PC-9 (cell line): ENCODE results near the gene CUX1. TPM values are rescaled to one million over a fixed set of nuclear protein-coding genes. Genes with fewer than 3 reads are reported as not detected.
A peak's percentile ranks its signal among the peaks of the same experiment; 100 is the strongest.

Source experiments
- BruUV-seq: library from RNA; stranded (reverse); fragments of 400-500 nt; replicated peaks from 2 replicates; lab custom pipeline; 2021; lab: Mats Ljungman, UMichigan
- CTCF ChIA-PET: fragments of 300-600 bp; sonication (Branson Sonifier 250); formaldehyde crosslinking; loops from one replicate; lab custom pipeline; 2022; ENCODE audit warnings: antibody characterized with exemption; lab: Charles Lee
- POLR2A ChIA-PET: fragments of 300-600 bp; sonication (Branson Sonifier 250); formaldehyde crosslinking; loops from one replicate; lab custom pipeline; 2022; ENCODE audit warnings: antibody characterized with exemption; ENCODE audit not compliant: unreplicated experiment; lab: Charles Lee
- DNase-seq, 2 experiments: peaks; one replicate each; pipeline versions ENCODE4 v3.0.0 to v3.0.0-alpha.2; 2015 to 2022; ENCODE audit warnings: mixed read lengths in 1 of 2
- H2AFZ ChIP-seq: fragments of 200-600 bp; sonication (generic); 2 replicates; pipeline ENCODE4 v1.8.1; 2017; ENCODE audit warnings: antibody characterized with exemption
- H3F3A ChIP-seq: fragments of 200-600 bp; sonication (generic); 2 replicates; pipeline ENCODE4 v1.8.1; 2017; ENCODE audit warnings: antibody characterized with exemption, mild to moderate bottlenecking, low read depth; ENCODE audit not compliant: insufficient read depth
- H3K27ac ChIP-seq: fragments of 200-600 bp; sonication (generic); 2 replicates; pipeline ENCODE4 v1.6.1; 2016; ENCODE audit warnings: mixed run types
- H3K27me3 ChIP-seq: fragments of 200-600 bp; sonication (generic); 2 replicates; pipeline ENCODE4 v1.6.1; 2016; ENCODE audit warnings: low read depth, mixed run types; ENCODE audit not compliant: insufficient read depth
- H3K36me3 ChIP-seq: fragments of 200-600 bp; sonication (generic); 2 replicates; pipeline ENCODE4 v1.6.1; 2016; ENCODE audit warnings: low read depth, mixed run types
- H3K4me1 ChIP-seq: fragments of 200-600 bp; sonication (generic); replicated peaks from 2 replicates; pipeline ENCODE4 v1.6.1; 2016; ENCODE audit warnings: mixed run types; ENCODE audit not compliant: insufficient read depth
- H3K4me2 ChIP-seq: fragments of 200-600 bp; sonication (generic); 2 replicates; pipeline ENCODE4 v1.6.1; 2017; ENCODE audit warnings: mixed run types
- H3K4me3 ChIP-seq: fragments of 200-600 bp; sonication (generic); 2 replicates; pipeline ENCODE4 v1.6.1; 2016; ENCODE audit warnings: mixed run types
- H3K79me2 ChIP-seq: fragments of 200-600 bp; sonication (generic); 2 replicates; pipeline ENCODE4 v1.6.1; 2017; ENCODE audit warnings: low read depth, mixed run types
- H3K9me2 ChIP-seq: fragments of 200-600 bp; sonication (generic); 2 replicates; pipeline ENCODE4 v1.8.1; 2017; ENCODE audit warnings: mild to moderate bottlenecking; ENCODE audit not compliant: insufficient read depth
- H3K9me3 ChIP-seq: fragments of 200-600 bp; sonication (generic); 2 replicates; pipeline ENCODE4 v1.8.1; 2016; ENCODE audit warnings: low read depth; ENCODE audit not compliant: insufficient read depth
- H4K20me1 ChIP-seq: fragments of 200-600 bp; sonication (generic); 2 replicates; pipeline ENCODE4 v1.8.1; 2017; ENCODE audit not compliant: insufficient read depth
- EZH2 ChIP-seq: fragments of 200-600 bp; sonication (generic); IDR thresholded peaks from 2 replicates; pipeline ENCODE4 v1.8.0; 2017; ENCODE audit warnings: antibody characterized with exemption, low read depth
- intact Hi-C: fragments of 100-400 bp; cut with micrococcal nuclease; formaldehyde crosslinking; loops from one replicate; pipeline ENCODE4 v1.10.0; 2022; ENCODE audit not compliant: unreplicated experiment
- total RNA-seq: library from RNA; stranded (reverse); gene quantifications from 2 replicates; pipeline ENCODE4 v1.2.3, GENCODE V29; 2021
- TF ChIP-seq, protein P1 (sequence below): fragments of 200-600 bp; sonication (generic); conservative IDR thresholded peaks from 2 replicates; pipeline ENCODE4 v1.6.1; 2017; ENCODE audit warnings: mixed run types, antibody characterized with exemption, mild to moderate bottlenecking, moderate library complexity

Gene CUX1
- total RNA-seq, 1 experiment from 2014 or later, result 83.3 TPM

DNA sequence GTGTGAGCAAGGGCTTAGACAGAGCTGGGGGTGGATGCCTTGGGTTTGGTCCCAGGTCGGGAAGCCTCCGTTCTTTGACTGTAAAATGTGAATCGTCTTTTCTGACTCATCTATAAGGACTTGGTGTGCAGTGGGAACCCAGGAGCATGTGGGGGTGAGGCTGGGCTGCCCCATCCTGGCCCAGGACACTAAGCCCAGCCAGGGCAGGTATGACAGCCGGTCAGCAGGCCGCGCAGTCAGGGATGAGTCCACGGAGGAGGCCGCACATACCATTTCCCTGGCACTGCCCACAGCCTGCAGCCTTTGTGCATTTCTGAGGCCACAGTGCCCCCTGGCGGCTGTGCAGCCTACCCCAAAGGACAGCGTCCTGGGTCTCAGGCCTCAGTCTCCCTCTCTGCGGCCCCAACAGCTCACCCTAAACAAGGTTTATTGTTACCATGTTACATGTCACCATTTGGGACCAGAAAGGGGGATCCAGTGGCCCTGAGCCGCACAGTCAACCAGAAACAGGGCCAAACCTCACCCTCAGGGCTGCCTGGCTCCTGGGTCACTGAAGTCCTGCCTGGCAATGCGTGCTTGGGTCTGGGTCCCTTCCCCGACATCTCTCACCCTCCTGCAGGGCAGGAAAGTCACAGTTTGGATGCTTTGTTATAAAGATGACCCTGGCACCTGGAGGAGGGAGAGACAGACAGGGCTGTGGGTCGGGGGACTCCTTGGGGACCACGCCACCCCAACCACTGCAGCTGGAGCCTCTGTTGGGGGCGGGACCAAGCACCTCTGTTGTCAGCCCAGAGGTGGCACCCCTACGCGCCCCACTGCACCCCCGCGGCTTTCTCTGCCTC, 454.9 kb downstream of the CUX1 start:
- no peaks in the 10 kb centered on the region for H4K20me1 ChIP-seq
- H3K4me2 ChIP-seq, result no peak overlapping the region
- H3K9me3 ChIP-seq, result no peaks in the 10 kb centered on the region
- no peaks in the 10 kb centered on the region for H3K4me1 ChIP-seq
- H3K27me3 ChIP-seq, result no peaks in the 10 kb centered on the region
- no peaks in the 10 kb centered on the region for H3K79me2 ChIP-seq
- H3F3A ChIP-seq, result no peaks in the 10 kb centered on the region
- no peaks in the 10 kb centered on the region for H3K36me3 ChIP-seq
- BruUV-seq, result no TSS peak
- no peak overlapping the region for H2AFZ ChIP-seq
- intact Hi-C loops, result loop anchor here (1.0 to 10.0 kb wide), 6 partner anchors 193 to 910 kb away; partner anchors contain the start of genes ALKBH4, COL26A1 and LRWD1
- ChIA-PET CTCF (interaction anchor here (0.6 to 1.8 kb wide), 3 partner anchors 580 to 730 kb away, joined by 4 to 8 read pairs (median 4); no protein-coding TSS in a partner anchor), POLR2A (no interaction called here)
- no peak overlapping the region for H3K4me3 ChIP-seq
- H3K27ac ChIP-seq, result no peak overlapping the region
- TF ChIP-seq EZH2, result no peak
- TF ChIP-seq, protein P1, sequence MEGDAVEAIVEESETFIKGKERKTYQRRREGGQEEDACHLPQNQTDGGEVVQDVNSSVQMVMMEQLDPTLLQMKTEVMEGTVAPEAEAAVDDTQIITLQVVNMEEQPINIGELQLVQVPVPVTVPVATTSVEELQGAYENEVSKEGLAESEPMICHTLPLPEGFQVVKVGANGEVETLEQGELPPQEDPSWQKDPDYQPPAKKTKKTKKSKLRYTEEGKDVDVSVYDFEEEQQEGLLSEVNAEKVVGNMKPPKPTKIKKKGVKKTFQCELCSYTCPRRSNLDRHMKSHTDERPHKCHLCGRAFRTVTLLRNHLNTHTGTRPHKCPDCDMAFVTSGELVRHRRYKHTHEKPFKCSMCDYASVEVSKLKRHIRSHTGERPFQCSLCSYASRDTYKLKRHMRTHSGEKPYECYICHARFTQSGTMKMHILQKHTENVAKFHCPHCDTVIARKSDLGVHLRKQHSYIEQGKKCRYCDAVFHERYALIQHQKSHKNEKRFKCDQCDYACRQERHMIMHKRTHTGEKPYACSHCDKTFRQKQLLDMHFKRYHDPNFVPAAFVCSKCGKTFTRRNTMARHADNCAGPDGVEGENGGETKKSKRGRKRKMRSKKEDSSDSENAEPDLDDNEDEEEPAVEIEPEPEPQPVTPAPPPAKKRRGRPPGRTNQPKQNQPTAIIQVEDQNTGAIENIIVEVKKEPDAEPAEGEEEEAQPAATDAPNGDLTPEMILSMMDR, result peak; percentile 86
- H3K9me2 ChIP-seq, result no peaks in the 10 kb centered on the region
- DNase-seq, result peak in 1 of 2 experiments; percentile 86

DNA sequence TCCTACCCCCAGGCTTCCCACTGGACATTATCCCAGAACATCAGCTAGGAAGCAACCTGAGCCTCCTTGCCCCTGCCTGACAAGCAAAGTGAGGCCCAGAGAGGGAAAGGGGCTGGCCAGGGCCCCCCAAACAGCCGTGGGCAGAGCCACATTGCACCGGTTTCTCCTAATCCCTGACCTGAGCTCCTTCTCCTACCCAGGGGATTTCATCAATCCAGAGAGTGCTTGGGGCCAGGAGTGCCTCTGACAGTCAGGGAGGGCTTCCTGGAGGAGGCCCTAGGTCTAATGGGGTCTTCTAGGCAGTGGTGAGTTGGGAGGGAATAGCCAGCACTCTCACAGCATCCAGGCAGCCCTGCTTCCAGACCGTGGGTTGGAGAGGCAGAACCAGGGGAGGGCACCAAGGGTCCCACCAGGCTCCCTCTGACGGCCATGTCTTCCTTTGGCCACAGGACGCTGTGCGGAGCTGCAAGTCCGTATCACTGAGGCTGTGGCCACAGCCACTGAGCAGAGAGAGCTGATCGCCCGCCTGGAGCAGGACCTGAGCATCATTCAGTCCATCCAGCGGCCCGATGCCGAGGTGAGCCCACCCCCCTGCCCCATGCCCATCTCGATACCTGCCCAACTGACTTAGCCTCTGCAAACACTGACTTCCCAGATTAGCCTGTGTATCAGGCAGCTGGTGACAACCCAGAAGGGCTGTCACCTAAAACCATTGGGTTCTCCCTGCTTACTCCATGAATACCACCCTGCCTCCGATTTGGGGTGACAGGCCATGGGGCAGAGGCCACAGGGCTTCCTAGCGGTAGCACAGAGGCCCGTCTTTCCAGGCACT, 455.7 kb downstream of the CUX1 start:
- Histone ChIP-seq H3K27ac (no peak overlapping the region), H3K4me1 (no peaks in the 10 kb centered on the region)

More for the DNA sequence above, 455.7 kb downstream of the CUX1 start:
- Histone ChIP-seq H3K4me2 (peak overlapping the region; percentile 44; the same call in 1 of the 2 replicates), H3K27me3 (no peaks in the 10 kb centered on the region), H3F3A (no peaks in the 10 kb centered on the region), H4K20me1 (no peaks in the 10 kb centered on the region), H3K9me2 (no peaks in the 10 kb centered on the region), H3K79me2 (no peaks in the 10 kb centered on the region), H3K36me3 (no peaks in the 10 kb centered on the region), H2AFZ (no peak overlapping the region), H3K9me3 (no peaks in the 10 kb centered on the region), H3K4me3 (no peak overlapping the region)
- intact Hi-C loops, result loop anchor here (1.0 to 10.0 kb wide), 6 partner anchors 192 to 911 kb away; partner anchors contain the start of genes ALKBH4, COL26A1 and LRWD1
- ChIA-PET CTCF (interaction anchor here (0.6 to 1.2 kb wide), 5 partner anchors 180 to 928 kb away, joined by 3 to 12 read pairs (median 4); no protein-coding TSS in a partner anchor), POLR2A (interaction anchor here (0.5 to 1.0 kb wide), 3 partner anchors 90 to 664 kb away, joined by 3 to 8 read pairs (median 4); no protein-coding TSS in a partner anchor)
- TF ChIP-seq, protein P1, result no peak
- no peak for TF ChIP-seq EZH2
- no peak for DNase-seq
- no TSS peak for BruUV-seq
